Activated naive CD4-positive, alpha-beta T cell treated with anti-CD3 and anti-CD28 coated beads, Interleukin-2, amount 50 U/mL, for 24 hours (primary cell): Measurements from ENCODE around the gene MACC1.

Source experiments
- H3K27ac Mint-ChIP-seq: one replicate; pipeline ENCODE4 v1.8.0; 2021; ENCODE audit warnings: mild to moderate bottlenecking, mixed read lengths
- H3K27me3 Mint-ChIP-seq: one replicate; pipeline ENCODE4 v1.8.0; 2021; ENCODE audit warnings: mixed read lengths
- H3K36me3 Mint-ChIP-seq: one replicate; pipeline ENCODE4 v1.8.0; 2021; ENCODE audit warnings: mixed read lengths
- H3K4me1 Mint-ChIP-seq: one replicate; pipeline ENCODE4 v1.8.0; 2021; ENCODE audit warnings: mixed read lengths
- H3K4me3 Mint-ChIP-seq: one replicate; pipeline ENCODE4 v1.8.0; 2021; ENCODE audit warnings: mild to moderate bottlenecking, mixed read lengths
- H3K9me3 Mint-ChIP-seq: one replicate; pipeline ENCODE4 v1.8.0; 2021; ENCODE audit warnings: mixed read lengths

The MACC1 gene

GRCh38 chr7:20217193-20217948 lies at the start of gene MACC1:
Gene MACC1 (minus strand): TSS chr7:20217384. CDS start chr7:20161862, 55,522 bp downstream.
- Mint-ChIP-seq H3K27ac (no peak within 1 kb of the TSS), H3K4me1 (no peaks in the 10 kb centered on the region), H3K4me3 (no peak within 1 kb of the TSS), H3K9me3 (no peaks in the 10 kb centered on the region), H3K27me3 (no peaks in the 10 kb centered on the region), H3K36me3 (no peaks in the 10 kb centered on the region)

GRCh38 chr7:20264623-20265022 lies 47.4 kb upstream of the MACC1 start:
- Mint-ChIP-seq H3K27me3 (no peaks in the 10 kb centered on the region), H3K9me3 (no peaks in the 10 kb centered on the region), H3K4me1 (no peaks in the 10 kb centered on the region), H3K27ac (no peak overlapping the region), H3K4me3 (no peak overlapping the region), H3K36me3 (no peaks in the 10 kb centered on the region)

GRCh38 chr7:20260223-20260622 lies 43.0 kb upstream of the MACC1 start:
- Mint-ChIP-seq H3K36me3 (no peaks in the 10 kb centered on the region), H3K4me3 (no peak overlapping the region), H3K27ac (no peak overlapping the region), H3K4me1 (no peaks in the 10 kb centered on the region), H3K9me3 (no peaks in the 10 kb centered on the region), H3K27me3 (no peaks in the 10 kb centered on the region)

GRCh38 chr7:20257212-20257611 lies 40.0 kb upstream of the MACC1 start:
- Mint-ChIP-seq H3K4me3 (no peak overlapping the region), H3K9me3 (no peaks in the 10 kb centered on the region), H3K36me3 (no peaks in the 10 kb centered on the region), H3K27me3 (no peaks in the 10 kb centered on the region), H3K4me1 (no peaks in the 10 kb centered on the region), H3K27ac (no peak overlapping the region)

- H3K27me3 Mint-ChIP-seq: no peaks in the 10 kb centered on the region
- no peaks in the 10 kb centered on the region for H3K36me3 Mint-ChIP-seq
- peaks cover 4% of the 10 kb centered on the region for H3K9me3 Mint-ChIP-seq
- no peak overlapping the region for H3K4me3 Mint-ChIP-seq
- H3K4me1 Mint-ChIP-seq: no peaks in the 10 kb centered on the region
- H3K27ac Mint-ChIP-seq: no peak overlapping the region
These were observed 32.7 kb upstream of the MACC1 start for GRCh38 chr7:20249920-20250319.

GRCh38 chr7:20249376-20249775 lies 32.2 kb upstream of the MACC1 start:
- Mint-ChIP-seq H3K4me3 (no peak overlapping the region), H3K36me3 (no peaks in the 10 kb centered on the region), H3K27me3 (no peaks in the 10 kb centered on the region), H3K4me1 (no peaks in the 10 kb centered on the region), H3K9me3 (peaks cover 4% of the 10 kb centered on the region), H3K27ac (no peak overlapping the region)

GRCh38 chr7:20246236-20246635 lies 29.1 kb upstream of the MACC1 start:
- Mint-ChIP-seq H3K27ac (no peak overlapping the region), H3K27me3 (no peaks in the 10 kb centered on the region), H3K4me1 (no peaks in the 10 kb centered on the region), H3K9me3 (peaks cover 4% of the 10 kb centered on the region), H3K4me3 (no peak overlapping the region), H3K36me3 (no peaks in the 10 kb centered on the region)

- no peaks in the 10 kb centered on the region for H3K27me3 Mint-ChIP-seq
- no peaks in the 10 kb centered on the region for H3K36me3 Mint-ChIP-seq
- H3K9me3 Mint-ChIP-seq: peaks cover 4% of the 10 kb centered on the region
- no peak overlapping the region for H3K4me3 Mint-ChIP-seq
- no peak overlapping the region for H3K27ac Mint-ChIP-seq
- H3K4me1 Mint-ChIP-seq: no peaks in the 10 kb centered on the region
These were observed 27.3 kb upstream of the MACC1 start for GRCh38 chr7:20244334-20245120.

GRCh38 chr7:20241911-20242261 lies 24.7 kb upstream of the MACC1 start:
- no peak overlapping the region for H3K27ac Mint-ChIP-seq
- peaks cover 4% of the 10 kb centered on the region for H3K9me3 Mint-ChIP-seq
- no peak overlapping the region for H3K4me3 Mint-ChIP-seq
- H3K36me3 Mint-ChIP-seq: no peaks in the 10 kb centered on the region
- no peaks in the 10 kb centered on the region for H3K27me3 Mint-ChIP-seq
- H3K4me1 Mint-ChIP-seq: no peaks in the 10 kb centered on the region

- no peaks in the 10 kb centered on the region for H3K4me1 Mint-ChIP-seq
- H3K27me3 Mint-ChIP-seq: no peaks in the 10 kb centered on the region
- H3K36me3 Mint-ChIP-seq: no peaks in the 10 kb centered on the region
- peaks cover 4% of the 10 kb centered on the region for H3K9me3 Mint-ChIP-seq
- no peak overlapping the region for H3K27ac Mint-ChIP-seq
- no peak overlapping the region for H3K4me3 Mint-ChIP-seq
These were observed 24.2 kb upstream of the MACC1 start for GRCh38 chr7:20241194-20241910.

- H3K9me3 Mint-ChIP-seq: no peaks in the 10 kb centered on the region
- H3K27me3 Mint-ChIP-seq: peaks cover 2% of the 10 kb centered on the region
- no peak overlapping the region for H3K4me3 Mint-ChIP-seq
- no peak overlapping the region for H3K27ac Mint-ChIP-seq
- H3K36me3 Mint-ChIP-seq: no peaks in the 10 kb centered on the region
- H3K4me1 Mint-ChIP-seq: no peaks in the 10 kb centered on the region
These were observed 23.1 kb upstream of the MACC1 start for GRCh38 chr7:20240080-20240926.

GRCh38 chr7:20238754-20239324 lies 21.7 kb upstream of the MACC1 start:
- Mint-ChIP-seq H3K9me3 (no peaks in the 10 kb centered on the region), H3K27ac (no peak overlapping the region), H3K4me3 (no peak overlapping the region), H3K36me3 (no peaks in the 10 kb centered on the region), H3K27me3 (peaks cover 2% of the 10 kb centered on the region), H3K4me1 (no peaks in the 10 kb centered on the region)

- Mint-ChIP-seq H3K27me3 (peaks cover 2% of the 10 kb centered on the region), H3K4me3 (no peak overlapping the region), H3K4me1 (no peaks in the 10 kb centered on the region), H3K36me3 (no peaks in the 10 kb centered on the region), H3K9me3 (no peaks in the 10 kb centered on the region), H3K27ac (no peak overlapping the region)
These were observed 21.1 kb upstream of the MACC1 start for GRCh38 chr7:20238194-20238753.

- peaks cover 2% of the 10 kb centered on the region for H3K27me3 Mint-ChIP-seq
- no peak overlapping the region for H3K4me3 Mint-ChIP-seq
- no peaks in the 10 kb centered on the region for H3K9me3 Mint-ChIP-seq
- H3K4me1 Mint-ChIP-seq: no peaks in the 10 kb centered on the region
- H3K36me3 Mint-ChIP-seq: no peaks in the 10 kb centered on the region
- no peak overlapping the region for H3K27ac Mint-ChIP-seq
These were observed 20.4 kb upstream of the MACC1 start for GRCh38 chr7:20237464-20238193.
